HUES48 (cell line): ENCODE results near the gene CDK19.
"Not testable (repeated sequence)": the region's sequence is repeated elsewhere in the genome, so short reads cannot be mapped to it uniquely, and the experiment has no call there.

ENCODE experiments used
- H3K27ac ChIP-seq: one replicate; pipeline ENCODE4 v1.7.0; 2013; ENCODE audit warnings: low read depth, low read length, inconsistent platforms
- H3K27me3 ChIP-seq: 2 replicates; pipeline ENCODE4 v1.6.1; 2013; ENCODE audit warnings: mild to moderate bottlenecking, low read length; ENCODE audit not compliant: control insufficient read depth, insufficient read depth
- H3K36me3 ChIP-seq: 2 replicates; pipeline ENCODE4 v1.6.1; 2013; ENCODE audit warnings: low read length; ENCODE audit not compliant: control insufficient read depth, insufficient read depth
- H3K4me1 ChIP-seq: 2 replicates; pipeline ENCODE4 v1.6.1; 2013; ENCODE audit warnings: mild to moderate bottlenecking, low read length; ENCODE audit not compliant: control insufficient read depth, insufficient read depth
- H3K4me3 ChIP-seq: 2 replicates; pipeline ENCODE4 v1.5.1; 2013; ENCODE audit warnings: mild to moderate bottlenecking, low read depth, low read length
- H3K9ac ChIP-seq: 2 replicates; pipeline ENCODE4 v1.6.1; 2013; ENCODE audit warnings: mild to moderate bottlenecking, low read depth, low read length, moderate library complexity
- H3K9me3 ChIP-seq: 2 replicates; pipeline ENCODE4 v1.6.1; 2013; ENCODE audit warnings: low read length; ENCODE audit not compliant: control insufficient read depth, insufficient read depth

CDK19 gene

DNA sequence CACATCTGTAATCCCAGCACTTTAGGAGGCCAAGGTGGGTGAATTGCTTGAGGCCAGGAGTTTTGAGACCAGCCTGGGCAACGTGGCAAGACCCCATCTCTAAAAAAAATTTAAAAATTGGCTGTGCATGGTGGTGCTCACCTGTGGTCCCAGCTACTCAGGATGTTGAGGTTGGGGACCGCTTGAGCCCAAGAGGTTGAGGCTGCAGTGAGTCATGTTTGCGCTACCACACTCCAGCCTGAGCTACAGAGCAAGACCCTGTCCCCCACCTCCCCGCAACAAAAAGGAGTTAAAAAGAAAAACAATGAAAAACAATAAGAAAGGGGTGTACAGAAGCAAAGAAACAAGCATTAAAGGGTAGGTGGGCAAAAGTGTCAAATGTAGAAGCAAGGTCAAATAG, 57.3 kb downstream of the CDK19 start:
- no peaks in the 10 kb centered on the region for H3K4me1 ChIP-seq
- no peaks in the 10 kb centered on the region for H3K36me3 ChIP-seq
- H3K27ac ChIP-seq, result no peak overlapping the region
- H3K27me3 ChIP-seq, result no peaks in the 10 kb centered on the region
- no peaks in the 10 kb centered on the region for H3K9me3 ChIP-seq
- H3K4me3 ChIP-seq, result no peak overlapping the region
- H3K9ac ChIP-seq, result no peak overlapping the region

DNA sequence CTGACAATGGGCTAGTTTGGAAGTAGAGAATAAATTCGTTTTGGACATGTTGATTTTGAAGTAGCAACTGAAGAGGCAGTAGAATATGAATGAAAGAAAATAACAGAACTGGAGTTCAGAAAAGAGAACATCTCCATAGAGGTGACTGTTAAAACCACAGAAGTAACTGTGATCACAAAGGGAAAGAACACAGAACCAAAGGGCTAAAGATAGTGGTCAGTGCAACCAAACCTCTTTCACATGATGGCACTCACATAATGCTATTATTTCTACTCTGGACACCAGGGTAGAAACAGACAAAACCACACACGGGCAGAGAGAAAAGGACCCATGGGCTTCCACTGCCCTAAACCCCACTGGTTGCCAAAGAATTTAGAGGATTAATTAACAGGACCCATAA, 58.5 kb downstream of the CDK19 start:
- Histone ChIP-seq H3K9ac (no peak overlapping the region), H3K4me1 (no peaks in the 10 kb centered on the region), H3K27ac (no peak overlapping the region), H3K27me3 (no peaks in the 10 kb centered on the region), H3K4me3 (no peak overlapping the region), H3K36me3 (no peaks in the 10 kb centered on the region), H3K9me3 (no peaks in the 10 kb centered on the region)

DNA sequence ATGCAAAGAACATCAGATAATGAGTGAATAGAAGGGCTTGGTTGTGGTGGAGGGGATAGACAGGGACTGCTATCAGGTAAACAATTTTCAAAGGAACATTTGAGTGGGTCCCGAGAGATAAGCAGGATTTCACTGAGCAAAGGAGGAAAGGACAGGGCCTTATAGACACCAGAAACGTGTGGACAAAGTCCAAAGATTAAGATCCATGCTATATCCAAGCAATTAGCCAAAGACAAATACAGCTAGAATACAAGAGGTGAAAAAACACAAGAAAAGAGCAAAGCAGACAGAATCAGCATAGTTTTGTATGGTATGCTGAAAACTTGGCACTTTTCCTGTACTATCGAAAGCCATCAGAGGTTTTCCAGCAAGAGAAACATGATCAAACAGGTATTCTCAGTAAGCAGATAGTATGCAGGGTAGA, 59.8 kb downstream of the CDK19 start:
- no peak overlapping the region for H3K27ac ChIP-seq
- H3K27me3 ChIP-seq, result no peaks in the 10 kb centered on the region
- no peak overlapping the region for H3K4me3 ChIP-seq
- H3K4me1 ChIP-seq, result no peaks in the 10 kb centered on the region
- no peak overlapping the region for H3K9ac ChIP-seq
- no peaks in the 10 kb centered on the region for H3K9me3 ChIP-seq
- no peaks in the 10 kb centered on the region for H3K36me3 ChIP-seq

DNA sequence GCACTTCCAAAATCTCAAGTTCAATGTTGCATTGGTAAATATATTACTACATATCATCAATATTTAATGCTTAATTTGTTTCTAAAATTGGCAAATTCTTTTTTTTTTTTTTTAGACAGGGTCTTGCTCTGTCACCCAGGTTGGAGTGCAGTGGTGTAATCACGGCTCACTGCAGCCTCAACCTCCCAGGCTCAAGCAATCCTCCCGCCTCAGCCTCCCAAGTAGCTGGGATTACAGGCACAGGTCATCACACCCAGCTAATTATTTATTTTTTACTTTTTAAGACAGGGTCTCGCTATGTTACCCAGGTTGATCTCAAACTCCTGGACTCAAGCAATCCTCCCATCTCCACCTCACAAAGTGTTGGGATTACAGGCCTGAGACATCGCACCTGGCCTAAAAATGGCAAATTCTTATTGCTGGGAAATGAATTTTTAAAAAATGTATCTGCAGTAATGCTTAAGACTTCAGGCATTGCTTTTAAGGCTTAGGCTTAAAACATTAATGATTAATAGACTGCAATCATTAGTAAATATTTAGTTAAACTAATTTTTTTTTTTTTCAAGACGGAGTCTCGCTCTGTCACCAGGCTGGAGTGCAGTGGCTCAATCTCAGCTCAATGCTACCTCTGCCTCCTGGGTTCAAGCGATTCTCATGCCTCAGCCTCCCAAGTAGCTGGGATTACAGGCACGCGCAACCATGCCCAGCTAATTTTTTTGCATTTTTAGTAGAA, 61.2 kb downstream of the CDK19 start:
- H3K9ac ChIP-seq, H3K36me3 ChIP-seq, H3K9me3 ChIP-seq, H3K27me3 ChIP-seq, H3K4me3 ChIP-seq, H3K27ac ChIP-seq, H3K4me1 ChIP-seq: not testable (repeated sequence)

DNA sequence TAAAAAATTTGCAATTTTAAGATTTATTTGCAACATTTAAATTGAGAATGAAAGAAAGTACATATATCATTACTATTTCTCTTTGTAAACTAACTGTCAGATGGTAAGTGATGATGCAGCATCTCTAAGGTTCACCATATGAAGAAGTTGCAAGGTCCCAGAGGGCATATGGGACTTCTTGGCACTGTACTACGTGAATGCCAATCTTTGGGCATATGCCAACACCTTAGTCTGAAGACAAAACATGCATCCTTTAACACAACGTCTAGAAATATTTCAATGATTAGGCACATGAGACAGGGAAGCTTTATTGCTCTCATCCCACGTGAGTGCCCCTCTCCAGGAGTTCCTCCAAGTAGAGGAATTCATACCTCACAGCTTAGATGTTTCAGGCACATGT, 66.8 kb downstream of the CDK19 start:
- Histone ChIP-seq H3K9me3 (peaks cover 5% of the 10 kb centered on the region), H3K27me3 (no peaks in the 10 kb centered on the region), H3K27ac (no peak overlapping the region), H3K9ac (no peak overlapping the region), H3K4me3 (no peak overlapping the region), H3K4me1 (no peaks in the 10 kb centered on the region), H3K36me3 (no peaks in the 10 kb centered on the region; the same call in 1 of the 2 replicates)

DNA sequence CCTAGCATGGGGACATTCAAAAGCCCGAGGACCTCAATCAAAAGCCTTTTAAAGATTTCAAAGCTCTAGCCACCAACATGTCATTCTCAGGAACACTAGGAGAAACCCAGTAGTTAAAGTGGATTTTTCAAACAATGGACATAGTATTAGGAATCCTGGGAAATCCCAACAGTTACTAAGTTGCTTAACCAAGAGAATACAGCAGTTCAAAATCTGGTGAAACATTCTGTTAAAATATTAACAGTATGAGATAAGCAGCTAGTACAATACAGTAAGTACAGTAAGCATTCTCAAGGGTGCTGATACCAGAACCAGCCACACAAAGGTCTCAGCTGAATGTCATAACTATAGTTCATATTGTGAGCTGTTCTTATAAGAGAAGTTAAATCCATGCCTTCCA, 68.6 kb downstream of the CDK19 start:
- Histone ChIP-seq H3K4me1 (no peaks in the 10 kb centered on the region), H3K9ac (no peak overlapping the region), H3K36me3 (no peaks in the 10 kb centered on the region; the same call in 1 of the 2 replicates), H3K27ac (no peak overlapping the region), H3K9me3 (peaks cover 15% of the 10 kb centered on the region), H3K4me3 (no peak overlapping the region), H3K27me3 (no peaks in the 10 kb centered on the region)

DNA sequence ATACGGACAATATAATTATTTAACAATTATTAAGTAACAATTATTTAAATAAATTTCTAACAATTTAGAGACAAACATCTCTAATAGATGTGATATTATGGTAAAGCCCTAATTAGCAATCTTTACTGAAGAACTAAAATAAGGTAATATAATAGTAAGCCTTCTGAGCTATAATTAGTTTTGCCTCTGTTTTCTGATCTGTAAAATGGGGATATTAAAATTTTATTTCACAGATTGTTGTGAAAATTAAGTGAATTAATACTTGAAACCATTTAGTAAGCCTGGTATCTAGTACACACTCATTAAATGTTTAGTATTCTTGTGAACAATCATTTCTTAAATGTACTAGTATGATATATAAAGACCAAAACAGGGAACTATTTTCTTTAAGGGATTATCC, 70.3 kb downstream of the CDK19 start:
- H3K27ac ChIP-seq, result no peak overlapping the region

DNA sequence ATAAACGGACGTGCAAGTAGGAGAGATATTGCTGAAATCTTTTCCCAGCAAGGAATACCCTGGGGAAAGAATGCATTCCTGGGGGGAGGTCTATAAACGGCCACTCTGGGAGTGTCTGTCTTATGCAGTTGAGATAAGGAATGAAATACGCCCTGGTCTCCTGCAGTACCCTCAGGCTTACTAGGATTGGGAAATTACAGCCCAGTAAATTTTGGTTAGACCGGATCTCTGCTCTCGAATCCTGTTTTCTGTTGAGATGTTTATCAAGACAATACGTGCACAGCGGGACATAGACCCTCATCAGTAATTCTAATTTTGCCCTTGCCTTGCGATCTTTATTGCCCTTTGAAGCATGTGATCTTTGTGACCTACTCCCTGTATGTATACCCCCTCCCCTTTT, 72.7 kb downstream of the CDK19 start:
- not testable (repeated sequence) for H3K36me3 ChIP-seq, H3K4me3 ChIP-seq, H3K9ac ChIP-seq, H3K27ac ChIP-seq, H3K4me1 ChIP-seq, H3K27me3 ChIP-seq
- peaks cover 18% of the 10 kb centered on the region for H3K9me3 ChIP-seq

More for the DNA sequence above, 70.3 kb downstream of the CDK19 start:
- peaks cover 18% of the 10 kb centered on the region for H3K9me3 ChIP-seq
- no peak overlapping the region for H3K9ac ChIP-seq
- no peaks in the 10 kb centered on the region for H3K4me1 ChIP-seq
- H3K4me3 ChIP-seq, result no peak overlapping the region
- no peaks in the 10 kb centered on the region; the same call in 1 of the 2 replicates for H3K36me3 ChIP-seq
- H3K27me3 ChIP-seq, result no peaks in the 10 kb centered on the region

DNA sequence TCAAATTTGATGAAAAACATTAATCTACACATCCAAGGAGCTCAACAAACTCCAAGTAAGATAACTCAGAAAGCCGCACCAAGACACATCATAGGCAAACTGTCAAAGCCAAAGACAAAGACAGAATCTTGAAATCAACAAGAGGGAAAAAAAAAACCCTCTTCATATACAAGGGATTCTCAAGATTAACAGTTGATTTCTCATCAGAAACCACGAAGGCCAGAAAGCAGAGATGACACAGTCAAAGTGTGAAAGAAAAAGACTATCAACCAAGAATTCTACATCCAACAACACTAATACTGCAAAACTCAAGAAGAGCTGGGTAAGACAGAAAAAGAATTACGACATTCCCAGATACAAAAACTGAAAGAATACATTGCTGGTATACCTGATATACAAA, 73.8 kb downstream of the CDK19 start:
- Histone ChIP-seq H3K36me3 (no peaks in the 10 kb centered on the region; the same call in 1 of the 2 replicates), H3K27me3 (no peaks in the 10 kb centered on the region), H3K4me3 (no peak overlapping the region), H3K9ac (no peak overlapping the region), H3K27ac (no peak overlapping the region), H3K4me1 (no peaks in the 10 kb centered on the region), H3K9me3 (peaks cover 18% of the 10 kb centered on the region)

DNA sequence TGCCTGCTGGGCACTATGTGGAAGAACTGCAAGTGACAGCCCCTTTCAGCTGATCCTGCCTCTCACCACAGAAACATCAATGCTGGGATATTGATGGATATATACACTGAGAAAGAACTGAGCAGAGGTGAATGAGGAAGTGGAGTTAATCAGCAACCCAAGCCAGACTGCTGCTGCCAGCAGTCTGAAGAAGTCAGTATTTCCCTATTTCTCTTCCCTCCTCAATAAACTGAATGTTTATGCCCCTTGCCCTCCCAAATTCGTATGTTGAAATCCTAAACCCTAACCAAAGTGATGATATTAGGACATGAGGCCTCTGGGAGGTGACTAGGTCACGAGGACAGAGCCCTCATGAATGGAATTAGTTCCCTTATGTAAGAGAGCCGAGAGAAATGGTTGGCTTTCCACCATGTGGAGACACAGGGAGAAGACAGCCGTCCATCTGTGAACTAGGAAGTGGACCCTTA, 76.3 kb downstream of the CDK19 start:
- peaks cover 18% of the 10 kb centered on the region for H3K9me3 ChIP-seq
- no peaks in the 10 kb centered on the region for H3K4me1 ChIP-seq
- H3K9ac ChIP-seq, result no peak overlapping the region
- no peaks in the 10 kb centered on the region for H3K36me3 ChIP-seq
- no peak overlapping the region for H3K27ac ChIP-seq
- no peaks in the 10 kb centered on the region for H3K27me3 ChIP-seq
- H3K4me3 ChIP-seq, result no peak overlapping the region

DNA sequence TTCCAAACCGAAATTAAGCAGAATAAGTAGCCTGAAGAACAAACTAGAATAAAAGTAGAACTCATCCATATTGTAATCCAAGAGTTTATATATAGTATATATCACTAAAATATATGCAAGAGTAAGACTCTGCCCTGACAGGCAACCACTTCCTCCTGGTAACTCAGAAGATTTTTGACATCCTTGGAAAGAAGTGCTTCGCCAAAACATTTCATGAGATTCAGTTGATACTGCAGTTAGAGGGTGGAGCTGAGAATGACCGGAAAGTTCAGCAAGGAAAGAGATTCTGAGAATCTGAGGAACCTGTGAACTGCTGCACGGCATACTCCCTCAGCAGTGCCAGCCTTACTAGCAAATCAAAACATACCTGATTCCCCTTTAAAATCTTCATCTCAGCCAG, 79.6 kb downstream of the CDK19 start:
- H3K4me3 ChIP-seq, result no peak overlapping the region
- no peaks in the 10 kb centered on the region for H3K27me3 ChIP-seq
- no peaks in the 10 kb centered on the region for H3K4me1 ChIP-seq
- H3K9me3 ChIP-seq, result no peaks in the 10 kb centered on the region
- no peaks in the 10 kb centered on the region for H3K36me3 ChIP-seq
- H3K9ac ChIP-seq, result no peak overlapping the region
- no peak overlapping the region for H3K27ac ChIP-seq
